Urinary bladder (tissue), 4 donors: Measurements from ENCODE around the gene WSCD2. TPM values are rescaled to one million over a fixed set of nuclear protein-coding genes. Genes with fewer than 3 reads are reported as not detected.

ENCODE experiments used
- DNase-seq: peaks from one replicate; pipeline ENCODE4 v3.0.0-alpha.2; 2015; ENCODE audit errors: extremely low spot score
- H3K27ac ChIP-seq: one replicate; pipeline ENCODE4 v1.5.1; 2013; ENCODE audit warnings: low read depth, mild to moderate bottlenecking, moderate library complexity
- H3K36me3 ChIP-seq: one replicate; pipeline ENCODE4 v1.6.1; 2013; ENCODE audit warnings: mild to moderate bottlenecking, moderate library complexity; ENCODE audit not compliant: insufficient read depth
- H3K4me1 ChIP-seq: one replicate; pipeline ENCODE4 v1.6.1; 2013; ENCODE audit warnings: mild to moderate bottlenecking, moderate library complexity; ENCODE audit not compliant: insufficient read depth
- H3K4me3 ChIP-seq: one replicate; pipeline ENCODE4 v1.5.1; 2013; ENCODE audit warnings: low read depth, low read length
- WGBS: extraction: QIAGEN DNeasy Blood & Tissue Kit; methylation state at CpG from one replicate; pipeline ENCODE4 v1.1.7; 2013; 5-methylcytosine and 5-hydroxymethylcytosine counted together
- polyA plus RNA-seq: library from polyadenylated mRNA; stranded (reverse); fragments of 200-250 nt; gene quantifications from one replicate; pipeline ENCODE4 v1.2.3, GENCODE V29; 2013
- total RNA-seq: library from RNA; depleted of rRNA; stranded (reverse); fragments of >200 nt; gene quantifications from one replicate; pipeline ENCODE4 v1.2.3, GENCODE V29; 2014
- donor health status: healthy with polysubstance abuse.
- donor health status: healthy.

Gene WSCD2
- total and polyA plus RNA-seq, 2 donors, result 2.3 to 6.5 TPM

- WGBS, result 77% methylated on average over 4 of the region's 4 CpGs
- H3K27ac ChIP-seq, result no peak overlapping the region
- peaks cover 2% of the 10 kb centered on the region for H3K4me1 ChIP-seq
- no peaks in the 10 kb centered on the region for H3K36me3 ChIP-seq
- DNase-seq, result no peak
- no peak overlapping the region for H3K4me3 ChIP-seq
Observed at GRCh38 chr12:108116254-108116653, 12.8 kb upstream of the WSCD2 start.

GRCh38 chr12:108116699-108117098 lies 12.4 kb upstream of the WSCD2 start:
- peaks cover 2% of the 10 kb centered on the region for H3K4me1 ChIP-seq
- WGBS, result 29% methylated on average over 1 of the region's 1 CpG
- no peak for DNase-seq
- H3K27ac ChIP-seq, result no peak overlapping the region
- no peaks in the 10 kb centered on the region for H3K36me3 ChIP-seq
- H3K4me3 ChIP-seq, result no peak overlapping the region

DNA sequence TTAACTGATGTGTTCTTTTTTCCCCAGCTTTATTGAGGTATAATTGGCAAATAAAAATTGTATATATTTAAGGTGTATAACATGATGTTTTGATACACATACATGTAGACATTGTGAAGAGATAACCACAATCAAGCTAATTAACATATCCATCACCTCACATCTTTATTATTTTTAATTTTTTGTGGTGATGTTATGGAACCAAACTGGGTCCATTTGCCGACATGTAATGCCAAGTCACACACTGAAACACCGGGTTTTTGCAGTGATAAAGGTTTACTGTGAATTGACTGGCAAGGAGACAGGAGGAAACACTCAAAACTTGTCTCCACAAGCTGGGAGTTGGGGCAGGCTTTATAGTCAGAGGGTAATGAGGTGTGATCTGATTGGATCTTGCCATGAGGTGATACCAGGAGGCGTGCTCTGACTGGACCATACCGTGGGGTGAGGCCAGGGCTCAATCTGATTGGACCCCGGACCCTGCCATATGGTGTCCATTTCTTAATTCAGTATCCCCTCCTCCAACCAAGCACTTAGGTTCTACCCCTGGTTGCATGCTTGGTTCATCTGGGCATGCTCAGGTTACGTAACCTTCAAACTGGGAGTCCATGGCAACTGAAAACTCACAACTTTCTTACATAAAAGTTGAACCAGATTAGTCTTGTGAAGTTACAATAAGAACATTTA lies 11.8 kb upstream of the WSCD2 start:
- DNase-seq, result no peak
- Histone ChIP-seq H3K36me3 (no peaks in the 10 kb centered on the region), H3K4me3 (no peak overlapping the region), H3K27ac (no peak overlapping the region), H3K4me1 (peaks cover 2% of the 10 kb centered on the region)
- WGBS, result 82% methylated on average over 6 of the region's 6 CpGs

DNA sequence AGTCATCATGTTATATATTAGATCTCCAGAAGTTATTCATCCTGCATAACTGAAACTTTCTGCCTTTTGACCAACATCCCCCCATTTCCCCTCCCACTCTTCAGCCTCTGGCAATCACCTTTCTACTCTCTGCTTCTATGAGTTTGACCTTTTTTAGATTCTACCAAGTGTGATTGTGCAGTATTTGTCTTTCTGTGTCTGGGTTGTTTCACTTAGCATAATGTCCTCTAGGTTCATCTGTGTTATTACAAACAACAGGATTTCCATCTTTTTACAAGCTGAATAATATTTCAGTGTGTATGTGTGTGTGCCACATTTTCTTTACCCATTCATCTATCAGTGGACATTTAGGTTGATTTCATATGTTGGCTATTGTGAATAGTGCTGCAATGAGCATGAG lies 11.2 kb upstream of the WSCD2 start:
- H3K27ac ChIP-seq, result no peak overlapping the region
- peaks cover 2% of the 10 kb centered on the region for H3K4me1 ChIP-seq
- no peaks in the 10 kb centered on the region for H3K36me3 ChIP-seq
- no peak for DNase-seq
- H3K4me3 ChIP-seq, result no peak overlapping the region

DNA sequence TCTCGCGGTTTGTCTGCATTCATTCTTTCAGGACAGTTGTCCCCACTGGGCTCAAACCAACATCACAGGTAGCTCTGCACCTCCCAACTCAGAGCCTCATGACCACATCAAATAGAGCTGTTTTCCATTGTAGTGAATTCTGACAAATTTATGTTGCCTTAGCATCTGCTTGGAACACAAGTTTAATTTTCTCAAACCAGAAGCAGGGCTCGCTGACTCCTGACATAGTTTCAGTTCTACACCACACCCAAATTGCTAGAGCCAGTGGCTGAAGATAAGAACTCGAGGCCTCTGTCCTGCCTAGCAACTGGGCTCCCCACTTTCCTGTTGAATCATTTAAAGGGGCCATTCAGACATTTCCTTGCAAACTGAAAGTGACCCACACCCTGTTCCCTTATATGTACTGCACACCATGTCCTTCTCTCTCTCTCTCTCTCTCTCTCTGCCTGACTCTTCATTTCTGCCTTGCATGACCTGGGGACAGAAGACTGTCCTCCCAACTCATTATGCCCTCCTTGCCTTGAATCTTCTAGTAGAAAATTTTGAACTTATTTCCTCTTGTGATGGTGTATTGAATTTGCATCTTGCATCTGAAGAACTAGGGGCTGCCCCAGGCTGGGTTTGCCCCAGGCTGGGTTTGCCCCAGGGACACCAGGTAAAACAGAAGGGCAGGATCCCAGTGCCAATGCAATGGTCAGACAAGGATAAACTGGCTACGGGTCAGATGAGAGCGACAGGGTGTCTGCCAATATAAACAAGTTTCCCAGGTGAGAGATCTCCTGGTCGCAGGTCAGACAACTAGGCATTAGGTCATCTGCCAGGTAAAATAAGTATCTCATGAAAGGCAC lies 9.7 kb upstream of the WSCD2 start:
- peak overlapping the region; percentile 59 for H3K27ac ChIP-seq
- DNase-seq, result peak; percentile 76
- no peak overlapping the region for H3K4me3 ChIP-seq
- no peaks in the 10 kb centered on the region for H3K36me3 ChIP-seq
- WGBS, result 65% methylated on average over 7 of the region's 7 CpGs
- peaks cover 2% of the 10 kb centered on the region for H3K4me1 ChIP-seq

DNA sequence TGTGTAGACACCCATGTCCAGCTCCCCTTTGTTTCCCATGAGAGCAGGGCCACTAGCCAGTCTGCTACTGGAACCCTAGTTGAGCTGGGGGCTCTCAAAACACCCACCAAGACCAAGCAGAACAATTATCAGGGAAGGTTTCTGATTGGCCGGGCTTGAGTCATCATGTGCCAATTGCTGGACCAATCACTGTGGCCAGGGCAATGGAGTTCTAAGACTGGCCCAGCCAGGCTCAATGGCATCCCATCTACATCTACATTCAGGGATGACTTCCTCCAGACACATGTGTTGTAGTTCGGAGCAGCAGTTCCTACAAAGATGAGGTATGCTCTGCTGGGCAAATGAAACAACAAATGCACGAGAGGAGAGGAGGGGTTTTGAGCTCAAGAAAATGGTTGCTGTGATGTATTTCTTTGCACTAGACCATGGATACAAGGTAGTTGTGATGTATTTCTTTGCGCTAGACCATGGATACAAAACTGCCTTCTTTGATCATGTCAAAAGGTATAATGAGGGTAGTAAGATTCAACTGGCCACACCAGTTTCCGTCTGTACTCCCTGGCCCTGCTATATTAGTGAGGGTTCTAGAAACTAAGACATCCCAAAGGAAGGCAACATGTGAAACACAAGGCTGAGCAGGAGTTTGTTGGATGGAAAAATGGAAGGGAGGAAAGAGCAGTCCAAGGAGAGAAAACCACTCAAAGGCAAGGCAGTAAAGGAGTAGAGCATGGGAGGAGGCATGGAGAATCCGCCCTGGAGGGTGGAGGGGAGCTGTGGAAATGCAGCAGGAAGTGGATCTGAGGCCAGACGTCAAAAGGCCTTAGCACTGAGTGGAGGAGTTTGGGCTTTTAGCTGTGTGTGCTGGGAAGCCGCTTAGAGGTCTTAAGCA lies 8.9 kb upstream of the WSCD2 start:
- H3K27ac ChIP-seq, result peak overlapping the region; percentile 59
- H3K4me1 ChIP-seq, result peaks cover 2% of the 10 kb centered on the region
- no peak overlapping the region for H3K4me3 ChIP-seq
- no peaks in the 10 kb centered on the region for H3K36me3 ChIP-seq
- DNase-seq, result no peak
- 80% methylated on average over 8 of the region's 8 CpGs for WGBS

GRCh38 chr12:108120863-108121165 lies 8.3 kb upstream of the WSCD2 start:
- H3K27ac ChIP-seq, result no peak overlapping the region
- no peak for DNase-seq
- H3K4me1 ChIP-seq, result peaks cover under 1% of the 10 kb centered on the region
- H3K4me3 ChIP-seq, result no peak overlapping the region
- no peaks in the 10 kb centered on the region for H3K36me3 ChIP-seq
- WGBS, result 86% methylated on average over 6 of the region's 6 CpGs

DNA sequence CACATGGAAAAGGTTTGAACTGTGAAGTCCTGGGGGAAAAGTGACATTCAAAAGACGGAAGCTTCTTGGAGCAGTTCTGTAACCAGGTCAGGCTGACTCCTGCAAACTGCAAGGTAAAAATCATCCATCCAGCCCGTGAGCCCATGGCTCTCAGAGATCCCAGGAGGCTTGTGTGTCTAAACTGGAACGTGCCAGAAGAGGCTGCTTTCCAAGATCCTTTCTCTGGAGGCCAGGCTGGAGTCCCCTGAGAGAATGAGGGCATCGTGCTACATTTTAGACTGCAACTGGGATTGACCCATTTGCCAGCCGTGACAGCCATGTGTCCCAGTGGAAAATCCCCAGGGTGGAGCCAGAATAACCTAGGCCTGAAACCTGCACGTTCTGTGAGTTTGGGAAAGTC lies 7.8 kb upstream of the WSCD2 start:
- Histone ChIP-seq H3K27ac (no peak overlapping the region), H3K4me3 (no peak overlapping the region), H3K36me3 (no peaks in the 10 kb centered on the region), H3K4me1 (no peaks in the 10 kb centered on the region)
- WGBS, result 74% methylated on average over 6 of the region's 6 CpGs
- DNase-seq, result no peak

DNA sequence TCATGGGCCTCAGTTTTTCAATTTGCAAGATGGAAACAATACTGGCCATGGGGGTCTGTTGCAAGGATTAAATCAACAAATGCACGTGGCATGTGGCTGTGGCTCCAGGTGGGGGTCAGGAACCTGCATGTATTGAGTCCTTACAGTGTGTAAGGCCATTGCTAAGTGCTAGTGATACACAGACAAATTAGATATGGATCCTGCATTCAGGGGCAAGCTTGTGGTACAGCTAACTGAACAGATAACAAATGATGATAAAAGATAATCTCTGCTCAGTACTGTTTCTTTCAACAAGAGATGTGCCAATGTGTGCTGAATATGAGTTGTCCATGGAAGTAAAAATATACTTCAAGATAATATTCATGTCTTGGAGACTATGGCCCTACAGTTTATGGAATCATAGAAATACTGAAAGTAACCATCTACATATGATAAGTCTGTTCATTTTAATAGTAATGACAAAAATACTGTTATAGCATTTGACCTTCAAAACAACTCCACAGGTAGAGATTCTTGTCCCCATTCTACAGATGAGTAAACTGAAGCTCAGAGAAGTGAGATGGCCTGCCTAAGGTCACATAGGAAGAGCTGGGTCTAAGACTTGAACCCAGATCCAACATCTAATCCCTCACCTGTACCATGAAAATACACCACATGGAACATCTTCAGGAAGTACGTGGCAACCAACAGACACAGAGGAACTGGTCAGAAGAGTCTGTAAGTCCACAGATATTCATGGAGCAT lies 7.2 kb upstream of the WSCD2 start:
- no peaks in the 10 kb centered on the region for H3K4me1 ChIP-seq
- no peak overlapping the region for H3K27ac ChIP-seq
- WGBS, result 89% methylated on average over 2 of the region's 2 CpGs

GRCh38 chr12:108122644-108123043 lies 6.4 kb upstream of the WSCD2 start:
- no peak for DNase-seq
- H3K27ac ChIP-seq, result no peak overlapping the region
- no peaks in the 10 kb centered on the region for H3K4me1 ChIP-seq
- H3K4me3 ChIP-seq, result no peak overlapping the region
- 87% methylated on average over 2 of the region's 2 CpGs for WGBS
- no peaks in the 10 kb centered on the region for H3K36me3 ChIP-seq

More for the DNA sequence above, 7.2 kb upstream of the WSCD2 start:
- no peak for DNase-seq
- Histone ChIP-seq H3K36me3 (no peaks in the 10 kb centered on the region), H3K4me3 (no peak overlapping the region)

DNA sequence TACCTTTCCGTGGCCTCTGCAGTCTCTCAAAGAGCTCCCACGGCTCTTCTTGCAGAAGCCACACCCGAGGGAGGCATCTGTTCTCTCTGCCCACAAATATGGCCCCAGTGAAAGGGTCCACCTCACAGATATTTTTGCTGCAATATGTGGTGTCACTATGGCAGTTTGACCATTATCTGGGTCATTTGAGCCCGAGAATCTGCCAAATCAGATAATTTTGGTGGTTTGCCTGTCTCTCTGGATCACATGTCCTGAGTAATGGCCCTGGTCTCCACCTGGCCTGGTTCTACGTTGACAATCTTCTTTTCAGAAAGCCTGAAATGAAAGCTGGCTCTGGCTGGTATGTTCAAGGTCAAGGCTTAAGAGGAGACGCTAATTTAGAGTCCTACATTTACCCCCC lies 5.7 kb upstream of the WSCD2 start:
- no peak overlapping the region for H3K27ac ChIP-seq
- H3K36me3 ChIP-seq, result no peaks in the 10 kb centered on the region
- H3K4me3 ChIP-seq, result no peak overlapping the region
- WGBS, result 82% methylated on average over 6 of the region's 6 CpGs
- no peaks in the 10 kb centered on the region for H3K4me1 ChIP-seq
- no peak for DNase-seq

- Histone ChIP-seq H3K4me3 (no peak overlapping the region), H3K27ac (no peak overlapping the region), H3K4me1 (no peaks in the 10 kb centered on the region), H3K36me3 (no peaks in the 10 kb centered on the region)
- no peak for DNase-seq
- 41% methylated on average over 4 of the region's 4 CpGs for WGBS
Observed at GRCh38 chr12:108125073-108125472, 4.0 kb upstream of the WSCD2 start.

GRCh38 chr12:108126212-108126611 lies 2.9 kb upstream of the WSCD2 start:
- Histone ChIP-seq H3K4me1 (no peaks in the 10 kb centered on the region), H3K4me3 (no peak overlapping the region), H3K36me3 (no peaks in the 10 kb centered on the region), H3K27ac (no peak overlapping the region)
- no peak for DNase-seq
- 90% methylated on average over 1 of the region's 1 CpG for WGBS
